Bronchial epithelial cell (primary cell): Measurements from ENCODE around the gene SIGLEC9. TPM values are rescaled to one million over a fixed set of nuclear protein-coding genes. Genes with fewer than 3 reads are reported as not detected.
"Not testable (repeated sequence)": the region's sequence is repeated elsewhere in the genome, so short reads cannot be mapped to it uniquely, and the experiment has no call there.

Source experiments
- DNase-seq: peaks from one replicate; pipeline ENCODE4 v3.0.0-alpha.2; 2010; ENCODE audit warnings: low read depth
- FAIRE-seq: peaks from 2 replicates; lab custom pipeline; 2011; peaks lifted over from hg19 to GRCh38; lab: Jason Lieb, UNC
- H3K27me3 ChIP-seq: 2 replicates; pipeline ENCODE4 v1.5.1; 2011; ENCODE audit warnings: low read length; ENCODE audit not compliant: control insufficient read depth, insufficient read depth
- H3K36me3 ChIP-seq: 2 replicates; pipeline ENCODE4 v1.5.1; 2011; ENCODE audit warnings: low read length; ENCODE audit not compliant: control insufficient read depth, insufficient read depth
- H3K4me3 ChIP-seq: 2 replicates; pipeline ENCODE4 v1.5.1; 2011; ENCODE audit warnings: mild to moderate bottlenecking, low read depth, low read length, control low read depth
- total RNA-seq: library from RNA; depleted of rRNA; stranded (reverse); fragments of >200 nt; gene quantifications from 2 replicates; pipeline ENCODE4 v1.2.1, GENCODE V29; 2014
- TF ChIP-seq, protein P1 (sequence below): IDR thresholded peaks from 2 replicates; pipeline ENCODE4 v1.5.1; 2011; ENCODE audit warnings: mild to moderate bottlenecking, moderate library complexity, low read length, control low read depth, inconsistent platforms; ENCODE audit not compliant: insufficient read depth, severe bottlenecking

Gene SIGLEC9
- total RNA-seq, 1 donor from 2014 or later, result not detected

DNA sequence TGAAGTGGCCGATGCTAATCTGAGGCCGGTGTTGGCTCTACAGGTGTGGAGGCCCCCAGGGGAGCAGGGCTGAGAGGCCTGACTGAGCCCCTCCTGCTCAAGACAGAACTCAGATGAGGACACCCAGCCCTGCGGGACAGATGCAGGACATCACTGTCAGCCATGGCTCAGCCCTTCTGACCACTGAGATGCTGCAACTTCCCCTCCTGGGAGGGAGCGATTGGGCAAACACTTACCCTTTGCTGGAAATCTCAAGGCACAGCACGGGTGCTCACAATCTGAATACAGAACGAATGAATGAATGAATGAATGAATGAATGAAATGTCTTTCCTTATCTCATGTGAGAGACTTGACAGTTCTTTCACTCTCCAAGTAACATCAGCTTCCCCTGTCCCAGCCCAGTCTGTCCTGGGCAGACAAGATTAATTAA is 13.9 kb downstream of the SIGLEC9 start:
- Histone ChIP-seq H3K36me3 (no peaks in the 10 kb centered on the region), H3K27me3 (no peaks in the 10 kb centered on the region), H3K4me3 (no peak overlapping the region)
- TF ChIP-seq, protein P1, sequence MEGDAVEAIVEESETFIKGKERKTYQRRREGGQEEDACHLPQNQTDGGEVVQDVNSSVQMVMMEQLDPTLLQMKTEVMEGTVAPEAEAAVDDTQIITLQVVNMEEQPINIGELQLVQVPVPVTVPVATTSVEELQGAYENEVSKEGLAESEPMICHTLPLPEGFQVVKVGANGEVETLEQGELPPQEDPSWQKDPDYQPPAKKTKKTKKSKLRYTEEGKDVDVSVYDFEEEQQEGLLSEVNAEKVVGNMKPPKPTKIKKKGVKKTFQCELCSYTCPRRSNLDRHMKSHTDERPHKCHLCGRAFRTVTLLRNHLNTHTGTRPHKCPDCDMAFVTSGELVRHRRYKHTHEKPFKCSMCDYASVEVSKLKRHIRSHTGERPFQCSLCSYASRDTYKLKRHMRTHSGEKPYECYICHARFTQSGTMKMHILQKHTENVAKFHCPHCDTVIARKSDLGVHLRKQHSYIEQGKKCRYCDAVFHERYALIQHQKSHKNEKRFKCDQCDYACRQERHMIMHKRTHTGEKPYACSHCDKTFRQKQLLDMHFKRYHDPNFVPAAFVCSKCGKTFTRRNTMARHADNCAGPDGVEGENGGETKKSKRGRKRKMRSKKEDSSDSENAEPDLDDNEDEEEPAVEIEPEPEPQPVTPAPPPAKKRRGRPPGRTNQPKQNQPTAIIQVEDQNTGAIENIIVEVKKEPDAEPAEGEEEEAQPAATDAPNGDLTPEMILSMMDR, result no peak
- DNase-seq, result no peak
- peak; percentile 13 for FAIRE-seq

DNA sequence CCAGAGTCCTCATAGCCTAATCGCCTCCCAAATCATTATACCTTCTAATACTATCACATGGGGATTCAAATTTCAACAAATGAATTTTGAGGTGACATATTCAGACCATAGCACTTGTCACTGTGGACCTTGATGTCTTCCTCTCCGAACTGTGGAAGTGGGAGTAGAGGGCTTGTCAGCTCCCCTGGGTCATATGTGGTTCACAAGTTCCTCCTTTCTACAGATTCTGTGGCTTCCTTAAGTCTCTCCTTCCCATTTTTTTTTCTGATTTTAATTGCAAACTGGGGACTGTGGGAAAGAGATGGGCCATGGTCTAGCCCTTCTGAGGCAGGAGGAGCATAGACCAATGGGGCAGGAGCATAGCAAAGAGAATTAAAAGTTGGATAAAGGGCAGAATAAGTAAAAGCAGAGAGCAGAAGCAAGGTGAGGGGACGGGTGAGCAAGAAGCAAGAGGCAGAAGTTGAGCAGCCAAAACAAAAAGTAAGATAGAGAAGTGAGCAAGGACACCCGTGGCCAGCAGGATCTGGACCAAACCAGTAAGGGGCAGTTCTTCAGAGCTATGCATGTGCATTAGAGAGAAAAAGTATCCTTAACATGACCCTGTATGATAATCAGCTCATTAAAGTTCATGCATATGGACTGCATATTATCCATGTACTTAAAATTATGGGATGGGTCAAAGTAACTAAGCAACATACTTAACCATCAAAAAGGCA is 14.8 kb downstream of the SIGLEC9 start:
- Histone ChIP-seq H3K36me3 (no peaks in the 10 kb centered on the region), H3K4me3 (no peak overlapping the region), H3K27me3 (no peaks in the 10 kb centered on the region)
- FAIRE-seq (no peak), DNase-seq (no peak)
- TF ChIP-seq, protein P1, result no peak

DNA sequence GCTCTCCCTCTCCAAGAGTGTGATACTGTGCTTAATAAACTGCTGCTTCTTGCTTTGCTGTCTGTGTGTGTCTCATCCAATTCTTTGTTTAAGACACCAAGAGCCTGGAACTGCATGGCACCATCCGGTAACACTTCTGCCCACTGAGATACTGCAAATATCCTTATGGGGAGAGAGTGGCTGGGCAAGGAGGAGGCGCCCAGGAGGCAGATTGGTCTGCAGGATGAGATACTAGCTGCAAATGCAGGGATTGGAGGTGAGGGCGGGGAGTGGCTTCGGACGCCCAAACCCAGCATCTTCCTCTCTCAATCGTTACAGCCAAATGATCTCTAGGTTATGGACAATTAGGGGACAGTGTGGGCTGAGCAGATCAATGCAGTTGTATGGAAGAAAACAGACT is 15.7 kb downstream of the SIGLEC9 start:
- H3K27me3 ChIP-seq, result no peaks in the 10 kb centered on the region
- no peak for FAIRE-seq
- no peak overlapping the region for H3K4me3 ChIP-seq
- no peaks in the 10 kb centered on the region for H3K36me3 ChIP-seq
- TF ChIP-seq, protein P1, result no peak
- DNase-seq, result no peak

- DNase-seq, result no peak
- TF ChIP-seq, protein P1, result no peak
- H3K4me3 ChIP-seq, result no peak overlapping the region
- no peaks in the 10 kb centered on the region for H3K27me3 ChIP-seq
- no peaks in the 10 kb centered on the region for H3K36me3 ChIP-seq
- FAIRE-seq, result no peak
Observed at GRCh38 chr19:51141181-51141580, 16.5 kb downstream of the SIGLEC9 start.

- FAIRE-seq (no peak), DNase-seq (no peak)
- Histone ChIP-seq H3K4me3 (no peak within 1 kb of the TSS), H3K27me3 (no peaks in the 10 kb centered on the region), H3K36me3 (no peaks in the 10 kb centered on the region)
- TF ChIP-seq, protein P1, result no peak
Observed at GRCh38 chr19:51142119-51142518, 17.4 kb downstream of the SIGLEC9 start, which contains the start of gene SIGLEC7. Gene SIGLEC7, plus strand, starts transcription at chr19:51142301. Its CDS starts 69 bp downstream, at chr19:51142370.

- H3K27me3 ChIP-seq, H3K36me3 ChIP-seq, H3K4me3 ChIP-seq, DNase-seq: not testable (repeated sequence)
- peak; percentile 86 for FAIRE-seq
Observed at GRCh38 chr19:51142809-51143475, 18.2 kb downstream of the SIGLEC9 start.
